GM19468 (cell line): ENCODE measurements around the gene PRRG4.
"Not testable (repeated sequence)": the region's sequence is repeated elsewhere in the genome, so short reads cannot be mapped to it uniquely, and the experiment has no call there.

Source experiments
- ATAC-seq: cut with Tn5 transposase; IDR thresholded peaks from one replicate; pipeline ENCODE4 v1.9.1; 2021; ENCODE audit warnings: mild to moderate bottlenecking, moderate library complexity, moderate number of reproducible peaks; ENCODE audit not compliant: unreplicated experiment; ENCODE audit errors: extremely low read depth

Gene PRRG4

GRCh38 chr11:32829680-32830412, at the start of gene PRRG4:
Gene PRRG4, plus strand, starts transcription at chr11:32829927. Its CDS starts 603 bp downstream, at chr11:32830530.
- peak; percentile 43 for ATAC-seq

DNA sequence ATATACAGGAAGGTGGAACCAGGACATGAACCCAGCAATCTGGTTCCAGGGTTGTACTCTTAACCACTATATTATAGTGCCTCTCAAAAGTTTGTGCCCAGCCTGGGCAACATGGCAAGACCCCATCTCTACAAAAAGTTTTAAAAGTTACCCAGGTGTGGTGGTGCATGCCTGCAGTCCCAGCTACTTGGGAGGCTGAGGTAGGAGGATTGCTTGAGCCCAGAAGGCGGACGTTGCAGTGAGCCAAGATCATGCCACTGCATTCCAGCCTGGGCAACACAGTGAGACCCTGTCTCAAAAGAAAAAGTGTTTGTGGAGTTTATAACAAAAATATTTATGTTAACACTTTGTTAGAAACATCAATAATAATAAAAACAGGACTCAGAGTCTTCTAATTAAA, 48.9 kb upstream of the PRRG4 start:
- ATAC-seq: not testable (repeated sequence)

GRCh38 chr11:32781721-32782120, 48.0 kb upstream of the PRRG4 start:
- ATAC-seq: no peak

- ATAC-seq: no peak
These were observed 44.5 kb upstream of the PRRG4 start for GRCh38 chr11:32785262-32785661.

DNA sequence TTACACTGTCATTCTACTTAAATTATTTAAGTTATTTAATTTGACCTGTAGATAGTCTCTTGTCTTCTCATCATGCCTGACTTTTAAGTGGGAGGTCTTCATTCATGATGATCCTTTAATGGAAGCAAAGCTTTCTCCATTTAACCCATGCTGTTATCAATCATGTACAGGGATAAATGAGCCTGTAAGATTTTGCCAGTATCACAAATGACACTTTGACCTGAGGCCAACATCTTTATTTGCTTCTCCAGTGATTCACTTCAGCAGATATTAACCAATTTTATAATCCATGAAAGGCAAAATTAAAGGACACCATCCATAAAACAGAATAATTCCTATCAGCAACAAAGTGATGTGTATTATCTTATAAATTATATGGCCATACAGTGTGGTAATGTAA, 42.9 kb upstream of the PRRG4 start:
- no peak for ATAC-seq

DNA sequence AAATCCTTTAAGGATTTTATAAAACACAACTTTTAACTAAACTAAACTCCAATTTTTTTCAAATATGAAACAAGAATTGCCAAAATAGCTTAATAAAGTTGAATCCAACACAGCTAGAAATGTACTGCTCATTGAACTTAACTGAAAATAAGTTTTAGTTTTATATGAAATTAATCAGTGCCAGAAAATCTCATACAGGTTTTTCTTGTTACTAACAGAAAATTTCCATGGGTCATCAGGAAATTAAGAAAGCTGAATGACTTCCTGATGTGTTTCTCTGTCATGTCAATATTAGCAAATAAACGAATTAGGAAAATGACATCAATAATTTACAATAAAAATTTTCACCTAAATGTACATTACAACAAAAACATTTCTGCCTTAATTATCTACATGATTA, 38.8 kb upstream of the PRRG4 start:
- no peak for ATAC-seq

GRCh38 chr11:32792111-32792947, 37.4 kb upstream of the PRRG4 start:
- ATAC-seq: no peak

- no peak for ATAC-seq
These were observed 36.7 kb upstream of the PRRG4 start for GRCh38 chr11:32792948-32793475.

- ATAC-seq: no peak
These were observed 35.3 kb upstream of the PRRG4 start, which contains the start of gene CCDC73 for GRCh38 chr11:32794439-32794838. Gene CCDC73, minus strand, starts transcription at chr11:32794662. Its CDS starts 34,419 bp downstream, at chr11:32760243.

- ATAC-seq: no peak
These were observed 33.3 kb upstream of the PRRG4 start for GRCh38 chr11:32796425-32796824.

GRCh38 chr11:32809313-32809712, 20.4 kb upstream of the PRRG4 start:
- peak; percentile 87 for ATAC-seq

DNA sequence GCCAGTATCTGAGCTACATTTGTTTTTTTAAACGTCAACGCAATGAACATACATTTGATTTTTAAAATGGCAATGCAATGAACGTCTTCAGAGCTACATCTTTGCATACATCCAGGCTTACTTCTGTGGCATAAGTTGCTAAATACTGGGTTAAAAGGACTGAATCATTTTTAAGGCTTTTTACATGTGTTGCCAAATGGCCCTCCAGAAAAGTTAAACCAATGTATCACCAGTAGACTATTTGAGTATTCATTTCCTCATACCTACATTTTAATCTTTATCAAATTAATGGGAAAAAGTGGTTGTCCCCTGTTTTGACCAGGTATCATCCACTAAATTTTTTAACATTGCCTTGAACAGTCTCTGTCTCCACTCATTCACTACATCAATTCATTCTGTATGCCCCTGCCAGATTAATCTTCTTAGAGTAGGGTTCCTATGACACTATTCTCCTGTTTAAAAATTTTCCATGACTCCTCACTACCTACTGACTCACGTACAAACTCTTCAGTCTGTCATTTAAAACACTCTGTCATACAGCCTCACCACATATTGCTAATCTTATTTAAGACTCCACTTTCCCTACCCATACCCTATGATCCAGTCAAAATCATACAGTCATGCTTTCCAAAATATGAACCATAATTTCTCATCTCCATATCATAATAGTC, 12.4 kb upstream of the PRRG4 start:
- no peak for ATAC-seq

- no peak for ATAC-seq
These were observed 11.9 kb upstream of the PRRG4 start for GRCh38 chr11:32817852-32818183.

- no peak for ATAC-seq
These were observed 10.5 kb upstream of the PRRG4 start for GRCh38 chr11:32819187-32819586.

GRCh38 chr11:32820497-32820896, 9.2 kb upstream of the PRRG4 start:
- ATAC-seq: no peak

- ATAC-seq: no peak
These were observed 8.2 kb upstream of the PRRG4 start for GRCh38 chr11:32821517-32821916.

- no peak for ATAC-seq
These were observed 7.7 kb upstream of the PRRG4 start for GRCh38 chr11:32821917-32822560.

- not testable (repeated sequence) for ATAC-seq
These were observed 6.1 kb upstream of the PRRG4 start for GRCh38 chr11:32823617-32824016.

DNA sequence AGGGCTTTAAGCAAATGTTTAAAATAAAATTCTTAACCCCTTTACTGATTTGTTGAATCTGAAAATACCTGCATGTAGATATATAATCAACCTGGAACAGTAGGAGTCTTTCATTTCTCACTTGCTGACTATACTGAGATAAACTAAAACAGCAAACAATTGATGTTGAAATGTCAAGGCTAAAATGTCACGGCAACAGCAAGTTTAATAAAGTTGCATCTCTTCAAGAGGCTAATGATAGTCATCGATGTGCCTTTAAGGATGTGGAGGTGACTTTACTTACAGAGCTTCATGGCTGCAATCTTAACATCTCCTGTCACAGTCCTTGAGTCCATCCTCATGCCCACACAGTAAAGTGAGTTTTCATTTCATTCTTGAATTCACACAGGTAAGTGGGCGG, 3.6 kb upstream of the PRRG4 start:
- no peak for ATAC-seq

- no peak for ATAC-seq
These were observed 2.5 kb upstream of the PRRG4 start for GRCh38 chr11:32827276-32827675.
